Measurements from ENCODE around the gene MICAL2.

Gene MICAL2

DNA sequence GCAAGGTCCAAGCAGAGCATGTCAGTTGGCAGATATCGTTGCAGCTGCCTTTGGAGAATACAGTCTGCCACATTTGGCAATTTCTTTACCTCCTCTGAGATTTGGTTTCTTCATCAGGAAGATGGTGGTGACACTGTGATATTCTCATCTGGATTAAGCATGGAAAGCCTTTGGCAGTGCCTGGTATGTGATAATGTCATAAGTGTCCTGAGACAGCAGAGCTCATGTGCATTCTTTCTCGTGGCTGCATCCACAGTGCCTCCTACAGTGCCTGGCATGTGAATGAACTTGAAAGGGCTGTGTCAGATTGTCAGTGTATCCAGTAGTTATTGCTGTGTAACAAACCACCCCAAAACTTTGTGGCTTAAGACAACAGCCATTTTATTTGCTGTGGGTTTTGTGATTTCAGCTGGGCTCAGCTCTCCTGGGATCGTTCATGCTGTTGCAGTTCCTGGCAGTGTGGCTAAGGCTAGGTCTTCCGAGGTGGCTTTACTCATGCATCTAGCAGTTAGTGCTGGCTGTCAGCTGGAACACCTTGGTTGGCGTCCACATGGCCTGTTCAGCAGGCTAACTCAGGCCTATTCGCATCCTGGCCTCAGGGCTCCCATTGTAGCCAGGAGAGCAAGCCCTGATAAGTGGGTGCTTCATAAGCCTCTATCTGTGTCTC, 35.7 kb upstream of the MICAL2 start:
- Mint-ChIP-seq H3K9me3 (no peaks in the 10 kb centered on the region), H3K4me1 (ENCODE audit: low read depth) (peaks cover 4% of the 10 kb centered on the region), H3K27ac (peak overlapping the region; percentile 27), H3K36me3 (ENCODE audit: low read depth) (no peaks in the 10 kb centered on the region), H3K27me3 (no peaks in the 10 kb centered on the region), H3K4me3 (no peak overlapping the region)

- Mint-ChIP-seq H3K9me3 (no peaks in the 10 kb centered on the region), H3K4me3 (no peak overlapping the region), H3K4me1 (ENCODE audit: low read depth) (peaks cover 7% of the 10 kb centered on the region), H3K36me3 (ENCODE audit: low read depth) (no peaks in the 10 kb centered on the region), H3K27ac (no peak overlapping the region), H3K27me3 (no peaks in the 10 kb centered on the region)
Measured at GRCh38 chr11:12075291-12075690, 35.1 kb upstream of the MICAL2 start.

DNA sequence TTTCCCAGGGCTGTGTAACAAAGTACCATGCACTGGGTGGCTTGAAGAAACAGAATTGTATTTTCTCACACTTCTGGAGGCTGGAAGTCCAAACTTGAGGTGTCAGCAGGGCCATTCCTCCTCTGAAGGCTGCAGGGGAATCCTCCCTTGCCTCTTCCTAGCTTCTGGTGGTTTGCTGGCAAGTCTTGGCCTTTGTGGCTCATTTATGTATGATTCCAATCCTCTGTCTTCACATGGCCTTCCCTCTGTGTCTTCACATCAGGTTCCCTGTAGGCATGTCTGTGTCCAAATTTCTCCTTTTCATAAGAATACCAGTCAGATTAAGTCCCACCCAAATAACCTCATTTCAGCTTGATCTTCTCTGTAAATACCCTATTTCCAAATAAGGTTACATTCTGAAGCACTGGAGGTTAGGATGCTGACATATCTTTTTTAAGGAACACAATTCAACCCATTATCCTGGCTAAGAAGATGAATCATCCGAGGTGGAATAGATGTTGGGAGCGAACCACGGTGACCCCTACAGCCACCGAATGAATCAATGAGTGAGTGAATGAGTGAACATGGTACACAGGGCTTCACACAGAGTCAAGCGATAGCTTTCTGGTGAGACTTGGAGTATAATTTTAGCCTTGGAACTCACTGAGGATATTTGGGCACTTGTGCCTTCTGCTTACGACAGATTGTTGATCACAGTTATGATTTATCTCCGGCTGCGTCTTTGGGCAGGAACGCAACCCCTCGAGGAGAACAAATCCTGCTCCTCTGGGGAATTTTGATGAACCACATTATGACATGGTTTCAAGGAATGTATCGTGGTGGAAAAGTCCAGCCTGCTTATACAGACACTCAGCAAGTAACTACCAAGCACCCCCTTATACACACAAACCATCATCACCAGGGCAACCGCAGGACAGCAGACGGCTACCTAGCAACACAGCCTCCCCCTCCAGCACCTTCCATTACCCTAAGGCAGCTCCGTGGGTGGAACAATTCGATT, 34.3 kb upstream of the MICAL2 start:
- no peak overlapping the region for H3K27ac Mint-ChIP-seq
- H3K27me3 Mint-ChIP-seq: no peaks in the 10 kb centered on the region
- no peak overlapping the region for H3K4me3 Mint-ChIP-seq
- peaks cover 9% of the 10 kb centered on the region for H3K4me1 Mint-ChIP-seq (ENCODE audit: low read depth)
- no peaks in the 10 kb centered on the region for H3K36me3 Mint-ChIP-seq (ENCODE audit: low read depth)
- no peaks in the 10 kb centered on the region for H3K9me3 Mint-ChIP-seq

DNA sequence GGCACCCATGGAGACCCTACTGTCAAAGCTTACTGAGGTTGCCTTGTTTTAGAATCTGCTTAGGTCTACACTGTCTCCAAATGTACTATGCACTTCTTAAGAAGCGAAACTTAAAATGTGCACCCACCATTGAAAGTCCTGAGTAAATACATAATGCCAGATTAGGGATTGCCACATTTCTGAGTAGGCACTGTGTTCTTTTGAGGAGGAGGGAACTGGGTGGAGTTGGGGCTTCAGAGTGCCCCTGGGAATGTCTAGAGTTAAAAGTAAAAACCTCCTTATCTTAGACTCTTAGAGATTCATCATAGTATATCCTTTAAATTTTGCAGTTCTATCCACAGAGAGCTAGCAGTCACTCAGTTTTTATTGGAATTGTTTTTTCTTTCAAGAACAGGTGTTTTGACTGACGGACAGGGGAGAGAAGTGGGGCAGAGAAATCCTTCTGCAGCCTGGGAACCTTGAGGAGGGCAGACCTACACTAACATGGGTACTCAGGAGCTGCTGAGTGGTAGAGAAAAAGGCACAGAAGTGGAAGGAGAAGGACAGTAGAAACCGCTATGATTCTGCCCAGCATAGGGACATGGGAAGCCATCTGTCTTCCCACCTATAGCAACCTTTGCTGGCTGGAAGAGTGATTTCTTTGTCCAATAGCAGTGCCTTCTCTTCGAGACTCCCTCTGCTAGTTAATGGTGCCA, 33.4 kb upstream of the MICAL2 start:
- H3K4me1 Mint-ChIP-seq (ENCODE audit: low read depth): peaks cover 9% of the 10 kb centered on the region
- H3K36me3 Mint-ChIP-seq (ENCODE audit: low read depth): no peaks in the 10 kb centered on the region
- H3K4me3 Mint-ChIP-seq: no peak overlapping the region
- H3K9me3 Mint-ChIP-seq: no peaks in the 10 kb centered on the region
- H3K27me3 Mint-ChIP-seq: no peaks in the 10 kb centered on the region
- no peak overlapping the region for H3K27ac Mint-ChIP-seq

- Mint-ChIP-seq H3K9me3 (no peaks in the 10 kb centered on the region), H3K4me3 (no peak overlapping the region), H3K27me3 (no peaks in the 10 kb centered on the region), H3K36me3 (ENCODE audit: low read depth) (no peaks in the 10 kb centered on the region), H3K4me1 (ENCODE audit: low read depth) (peaks cover 5% of the 10 kb centered on the region), H3K27ac (no peak overlapping the region)
Measured at GRCh38 chr11:12077535-12078280, 32.7 kb upstream of the MICAL2 start.

DNA sequence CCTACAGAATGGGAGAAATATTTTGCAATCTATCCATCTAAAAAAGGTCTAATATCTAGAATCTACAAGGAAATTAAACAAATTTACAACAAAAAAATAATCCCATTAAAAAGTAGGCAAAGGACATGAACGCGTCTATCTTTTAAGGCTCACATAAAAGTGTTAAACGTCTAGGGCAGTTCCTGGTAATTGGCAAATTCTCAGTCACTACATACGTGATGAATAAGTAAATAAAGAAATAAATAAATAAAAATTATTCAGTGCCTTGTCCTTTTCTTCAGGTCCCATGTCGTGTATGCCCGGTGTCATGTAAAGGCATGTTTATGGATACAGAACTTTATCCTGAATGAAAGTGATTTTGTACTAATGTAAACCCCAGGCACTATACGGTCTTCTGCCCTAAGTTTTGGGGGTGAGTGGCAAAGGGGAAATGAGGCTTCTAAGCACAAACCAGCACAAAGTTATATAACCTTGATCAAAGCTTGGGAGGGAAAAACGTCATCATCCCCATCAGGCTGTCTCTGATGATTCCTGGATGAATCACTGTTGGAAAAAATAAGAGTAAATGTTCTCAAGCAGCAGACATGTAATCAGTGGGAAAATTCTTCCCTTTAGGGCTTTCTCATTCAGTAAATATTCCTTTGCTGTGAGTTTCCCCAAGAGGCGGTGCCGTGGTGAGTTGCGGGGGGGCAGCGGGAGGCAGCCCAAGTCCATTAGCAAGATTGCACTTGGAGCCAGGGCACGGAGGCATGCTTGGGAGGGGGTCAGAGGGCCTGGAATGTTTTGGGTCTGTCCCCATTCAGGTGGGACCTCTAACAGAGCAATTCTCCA, 30.4 kb upstream of the MICAL2 start:
- H3K36me3 Mint-ChIP-seq (ENCODE audit: low read depth): no peaks in the 10 kb centered on the region
- H3K27me3 Mint-ChIP-seq: no peaks in the 10 kb centered on the region
- H3K4me1 Mint-ChIP-seq (ENCODE audit: low read depth): peaks cover 11% of the 10 kb centered on the region
- no peak overlapping the region for H3K27ac Mint-ChIP-seq
- H3K4me3 Mint-ChIP-seq: no peak overlapping the region
- peaks cover 3% of the 10 kb centered on the region for H3K9me3 Mint-ChIP-seq

- H3K9me3 Mint-ChIP-seq: peaks cover 3% of the 10 kb centered on the region
- H3K27me3 Mint-ChIP-seq: no peaks in the 10 kb centered on the region
- no peaks in the 10 kb centered on the region for H3K36me3 Mint-ChIP-seq (ENCODE audit: low read depth)
- peaks cover 41% of the 10 kb centered on the region for H3K4me1 Mint-ChIP-seq (ENCODE audit: low read depth)
- no peak overlapping the region for H3K27ac Mint-ChIP-seq
- no peak overlapping the region for H3K4me3 Mint-ChIP-seq
Measured at GRCh38 chr11:12083380-12083779, 27.0 kb upstream of the MICAL2 start.

GRCh38 chr11:12084256-12084655, 26.1 kb upstream of the MICAL2 start:
- Mint-ChIP-seq H3K27ac (no peak overlapping the region), H3K4me3 (no peak overlapping the region), H3K4me1 (ENCODE audit: low read depth) (peaks cover 50% of the 10 kb centered on the region)

GRCh38 chr11:12085371-12086251, 24.8 kb upstream of the MICAL2 start:
- Mint-ChIP-seq H3K4me3 (no peak overlapping the region), H3K27ac (no peak overlapping the region), H3K36me3 (ENCODE audit: low read depth) (no peaks in the 10 kb centered on the region), H3K4me1 (ENCODE audit: low read depth) (peaks cover 58% of the 10 kb centered on the region), H3K9me3 (peaks cover 3% of the 10 kb centered on the region), H3K27me3 (no peaks in the 10 kb centered on the region)

More at GRCh38 chr11:12084256-12084655, 26.1 kb upstream of the MICAL2 start:
- Mint-ChIP-seq H3K27me3 (no peaks in the 10 kb centered on the region), H3K36me3 (ENCODE audit: low read depth) (no peaks in the 10 kb centered on the region), H3K9me3 (peaks cover 3% of the 10 kb centered on the region)

- Mint-ChIP-seq H3K27ac (peak overlapping the region; percentile 69), H3K4me3 (no peak overlapping the region), H3K36me3 (ENCODE audit: low read depth) (no peaks in the 10 kb centered on the region), H3K27me3 (no peaks in the 10 kb centered on the region), H3K9me3 (peaks cover 3% of the 10 kb centered on the region), H3K4me1 (ENCODE audit: low read depth) (peaks cover 61% of the 10 kb centered on the region)
Measured at GRCh38 chr11:12086271-12087074, 23.9 kb upstream of the MICAL2 start.

DNA sequence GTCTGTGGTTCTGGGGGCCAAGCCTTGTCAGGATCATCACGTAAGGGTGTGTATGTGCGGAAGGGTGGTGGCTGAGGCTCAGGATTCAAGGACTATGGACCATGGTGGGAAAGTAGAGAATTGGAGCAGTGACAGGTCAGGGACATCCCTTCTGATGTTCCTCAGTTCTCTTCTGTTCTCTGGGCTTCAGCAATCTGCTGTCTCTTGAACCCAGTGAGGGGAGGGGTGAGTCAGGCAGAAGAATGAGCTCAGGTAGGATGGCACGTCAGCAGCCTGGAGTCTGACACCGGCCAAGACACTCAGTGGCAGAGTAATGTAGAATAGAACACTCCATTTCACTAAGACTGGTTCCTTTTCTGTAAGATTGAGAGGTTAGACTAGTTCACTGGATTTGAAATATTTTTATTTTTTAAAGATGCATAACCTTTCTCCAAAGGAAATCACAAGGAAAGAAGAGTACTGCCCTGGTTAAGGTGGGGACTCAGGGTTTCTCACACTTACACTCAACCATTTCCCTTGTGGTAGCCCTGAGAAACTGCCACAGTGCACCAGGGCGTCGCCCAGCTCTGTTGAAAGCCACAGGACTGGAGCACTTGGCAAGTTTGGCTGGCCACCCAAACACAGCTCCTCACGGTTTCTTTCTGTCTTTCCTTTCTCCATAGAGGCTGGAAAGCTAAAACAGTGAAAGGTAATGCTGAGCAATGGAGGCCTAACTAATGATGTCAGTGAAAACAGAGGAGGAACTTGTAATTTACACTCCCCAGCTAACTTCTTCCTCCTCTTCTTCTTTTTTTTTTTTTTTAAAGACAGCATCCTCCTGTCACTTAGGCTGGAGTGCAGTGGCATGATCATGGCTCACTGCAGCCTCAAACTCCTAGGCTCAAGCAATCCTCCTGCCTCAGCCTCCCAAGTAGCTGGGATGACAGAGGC, 23.1 kb upstream of the MICAL2 start:
- no peaks in the 10 kb centered on the region for H3K27me3 Mint-ChIP-seq
- peaks cover 3% of the 10 kb centered on the region for H3K9me3 Mint-ChIP-seq
- H3K36me3 Mint-ChIP-seq (ENCODE audit: low read depth): no peaks in the 10 kb centered on the region
- H3K27ac Mint-ChIP-seq: peak overlapping the region; percentile 69
- no peak overlapping the region for H3K4me3 Mint-ChIP-seq
- peaks cover 61% of the 10 kb centered on the region for H3K4me1 Mint-ChIP-seq (ENCODE audit: low read depth)

Data from stimulated activated naive CD8-positive, alpha-beta T cell treated with anti-CD3 and anti-CD28 coated beads, Interleukin-15, Interleukin-2, amounts not matched to agents 100 ng/mL and 50 ng/mL, for 24 hours (primary cell).